ENCODE measurements around the gene IL15RA. TPM values are rescaled to one million over a fixed set of nuclear protein-coding genes. Genes with fewer than 3 reads are reported as not detected.

IL15RA gene
- total and polyA plus RNA-seq, 8 donors = 4.4 to 46.2 (median 6.8) TPM

- H3K9me3 ChIP-seq = no peaks in the 10 kb centered on the region
- H3K36me3 ChIP-seq = peaks cover 0 to 82% of the 10 kb centered on the region in 2 donors
- ATAC-seq (no peak), DNase-seq (no peak)
- TF ChIP-seq CTCF (IDR thresholded peaks at IDR 0.05) = no peak
- no peak overlapping the region for H3K27ac ChIP-seq
- intact Hi-C loops (cut with DNase I) = no loop called here
- H3K4me1 ChIP-seq = no peaks in the 10 kb centered on the region
- no peak overlapping the region for H3K4me3 ChIP-seq
- H3K27me3 ChIP-seq = no peaks in the 10 kb centered on the region
These were observed 18.7 kb downstream of the IL15RA start for GRCh38 chr10:5958675-5959074.

GRCh38 chr10:5958077-5958476 is 19.3 kb downstream of the IL15RA start:
- peak in 1 of 4 donors; percentile 4 for DNase-seq

GRCh38 chr10:5956146-5956936 is 21.0 kb downstream of the IL15RA start:
- no peak for TF ChIP-seq CTCF (IDR thresholded peaks at IDR 0.05)
- DNase-seq (peak in 1 of 4 donors; percentile 12), ATAC-seq (peak; percentile 35)
- Histone ChIP-seq H3K27me3 (no peaks in the 10 kb centered on the region), H3K9me3 (no peaks in the 10 kb centered on the region), H3K27ac (no peak overlapping the region), H3K36me3 (peaks cover 0 to 80% of the 10 kb centered on the region in 2 donors), H3K4me1 (peaks cover 0 to 9% of the 10 kb centered on the region in 2 donors), H3K4me3 (no peak overlapping the region)
- intact Hi-C loops (cut with DNase I) = no loop called here

More at GRCh38 chr10:5958077-5958476, 19.3 kb downstream of the IL15RA start:
- H3K9me3 ChIP-seq = no peaks in the 10 kb centered on the region
- peaks cover 0 to 82% of the 10 kb centered on the region in 2 donors for H3K36me3 ChIP-seq
- H3K27ac ChIP-seq = no peak overlapping the region
- no peaks in the 10 kb centered on the region for H3K27me3 ChIP-seq
- no peaks in the 10 kb centered on the region for H3K4me1 ChIP-seq
- H3K4me3 ChIP-seq = no peak overlapping the region
- ATAC-seq = no peak
- intact Hi-C loops (cut with DNase I) = no loop called here
- TF ChIP-seq CTCF (IDR thresholded peaks at IDR 0.05) = no peak

GRCh38 chr10:5953676-5954075 is 23.7 kb downstream of the IL15RA start:
- Histone ChIP-seq H3K9me3 (no peaks in the 10 kb centered on the region), H3K27me3 (no peaks in the 10 kb centered on the region), H3K4me1 (peaks cover 5 to 35% of the 10 kb centered on the region in 2 donors), H3K4me3 (no peak overlapping the region), H3K27ac (no peak overlapping the region), H3K36me3 (peaks cover 0 to 54% of the 10 kb centered on the region in 2 donors)
- intact Hi-C loops (cut with DNase I) = no loop called here
- peak in 1 of 4 donors; percentile 5 for DNase-seq
- no peak for TF ChIP-seq CTCF (IDR thresholded peaks at IDR 0.05)
- ATAC-seq = no peak

- DNase-seq = peak in 1 of 4 donors; percentile 22
- Histone ChIP-seq H3K27me3 (no peaks in the 10 kb centered on the region), H3K4me1 (peaks cover 5 to 37% of the 10 kb centered on the region in 2 donors), H3K27ac (no peak overlapping the region), H3K36me3 (peaks cover 0 to 48% of the 10 kb centered on the region in 2 donors), H3K9me3 (no peaks in the 10 kb centered on the region), H3K4me3 (no peak overlapping the region)
- no peak for ATAC-seq
- intact Hi-C loops (cut with DNase I) = no loop called here
- TF ChIP-seq CTCF (IDR thresholded peaks at IDR 0.05) = no peak
These were observed 24.5 kb downstream of the IL15RA start for GRCh38 chr10:5952731-5953385.
